DOHH2 (cell line): ENCODE results near the gene BCAP31.

Source experiments
- H3F3A ChIP-seq: fragments of 200-600 bp; sonication (generic), shearing (Covaris generic); 2 replicates; pipeline ENCODE4 v1.6.0; 2016; ENCODE audit warnings: antibody characterized with exemption, mild to moderate bottlenecking; ENCODE audit not compliant: control insufficient read depth, insufficient read depth
- H3K27ac ChIP-seq: fragments of 200-600 bp; sonication (generic); 2 replicates; pipeline ENCODE4 v1.5.1; 2014; ENCODE audit warnings: low read depth, mild to moderate bottlenecking, low read length, moderate library complexity
- H3K27me3 ChIP-seq: fragments of 200-600 bp; sonication (generic); 2 replicates; pipeline ENCODE4 v1.6.1; 2014; ENCODE audit warnings: mild to moderate bottlenecking, low read length, mixed read lengths; ENCODE audit not compliant: control insufficient read depth
- H3K36me3 ChIP-seq: fragments of 200-600 bp; sonication (generic); 2 replicates; pipeline ENCODE4 v1.6.1; 2014; ENCODE audit warnings: mild to moderate bottlenecking, low read length, moderate library complexity, mixed read lengths; ENCODE audit not compliant: control insufficient read depth
- H3K4me1 ChIP-seq: fragments of 200-600 bp; sonication (generic); 2 replicates; pipeline ENCODE4 v1.6.1; 2014; ENCODE audit warnings: mild to moderate bottlenecking, low read length, mixed read lengths; ENCODE audit not compliant: control insufficient read depth
- H3K4me2 ChIP-seq: fragments of 200-600 bp; sonication (generic); 2 replicates; pipeline ENCODE4 v1.6.0; 2014; ENCODE audit warnings: mild to moderate bottlenecking, low read length, moderate library complexity
- H3K4me3 ChIP-seq: fragments of 200-600 bp; sonication (generic); 2 replicates; pipeline ENCODE4 v1.5.1; 2014; ENCODE audit warnings: mild to moderate bottlenecking, low read length, mixed read lengths
- H3K79me2 ChIP-seq: fragments of 200-600 bp; sonication (generic); 2 replicates; pipeline ENCODE4 v1.6.1; 2014; ENCODE audit warnings: mild to moderate bottlenecking, low read length, mixed read lengths; ENCODE audit not compliant: control insufficient read depth
- H3K9me2 ChIP-seq: fragments of 200-600 bp; sonication (generic); replicated peaks from 2 replicates; pipeline ENCODE4 v1.6.1; 2014; ENCODE audit warnings: mild to moderate bottlenecking, low read length, mixed read lengths; ENCODE audit not compliant: control insufficient read depth
- H3K9me3 ChIP-seq: fragments of 200-600 bp; sonication (generic); 2 replicates; pipeline ENCODE4 v1.6.1; 2014; ENCODE audit warnings: antibody characterized with exemption, low read length, mixed read lengths; ENCODE audit not compliant: control insufficient read depth, insufficient read depth
- H4K20me1 ChIP-seq: fragments of 200-600 bp; sonication (generic); 2 replicates; pipeline ENCODE4 v1.6.0; 2014; ENCODE audit warnings: low read depth, mild to moderate bottlenecking, antibody characterized with exemption, low read length, moderate library complexity; ENCODE audit not compliant: control insufficient read depth, insufficient read depth
- CTCF ChIP-seq: fragments of 200-600 bp; sonication (generic); IDR thresholded peaks from one replicate; pipeline ENCODE4 v1.5.1; 2014; ENCODE audit warnings: antibody characterized with exemption, mild to moderate bottlenecking, low read depth, low read length; ENCODE audit not compliant: poor library complexity, severe bottlenecking
- EZH2phosphoT487 ChIP-seq: fragments of 200-600 bp; sonication (generic); IDR thresholded peaks from 2 replicates; pipeline ENCODE4 v1.6.1; 2017; ENCODE audit warnings: borderline replicate concordance, mild to moderate bottlenecking, antibody characterized with exemption, low read length, moderate library complexity, mixed read lengths

BCAP31 gene

GRCh38 chrX:153741446-153741845 lies 17.3 kb upstream of the BCAP31 start:
- TF ChIP-seq CTCF: no peak
- no peak for TF ChIP-seq EZH2phosphoT487
- Histone ChIP-seq H3K9me2 (no peaks in the 10 kb centered on the region), H3K4me1 (peaks cover 6% of the 10 kb centered on the region), H3K4me3 (no peak overlapping the region), H3K27me3 (no peaks in the 10 kb centered on the region), H3K4me2 (no peak overlapping the region), H4K20me1 (no peaks in the 10 kb centered on the region), H3F3A (no peaks in the 10 kb centered on the region), H3K79me2 (no peaks in the 10 kb centered on the region), H3K36me3 (no peaks in the 10 kb centered on the region), H3K27ac (no peak overlapping the region), H3K9me3 (no peaks in the 10 kb centered on the region)

- H3K4me1 ChIP-seq: peaks cover 6% of the 10 kb centered on the region
- no peak overlapping the region for H3K4me3 ChIP-seq
- no peaks in the 10 kb centered on the region for H3K27me3 ChIP-seq
- no peaks in the 10 kb centered on the region for H3K36me3 ChIP-seq
- no peaks in the 10 kb centered on the region for H3K79me2 ChIP-seq
- TF ChIP-seq CTCF (no peak), EZH2phosphoT487 (no peak)
- no peak overlapping the region for H3K27ac ChIP-seq
- H4K20me1 ChIP-seq: no peaks in the 10 kb centered on the region
- H3K4me2 ChIP-seq: no peak overlapping the region
- no peaks in the 10 kb centered on the region for H3K9me2 ChIP-seq
- H3K9me3 ChIP-seq: no peaks in the 10 kb centered on the region
- no peaks in the 10 kb centered on the region for H3F3A ChIP-seq
Observed at GRCh38 chrX:153740631-153741222, 16.5 kb upstream of the BCAP31 start.

DNA sequence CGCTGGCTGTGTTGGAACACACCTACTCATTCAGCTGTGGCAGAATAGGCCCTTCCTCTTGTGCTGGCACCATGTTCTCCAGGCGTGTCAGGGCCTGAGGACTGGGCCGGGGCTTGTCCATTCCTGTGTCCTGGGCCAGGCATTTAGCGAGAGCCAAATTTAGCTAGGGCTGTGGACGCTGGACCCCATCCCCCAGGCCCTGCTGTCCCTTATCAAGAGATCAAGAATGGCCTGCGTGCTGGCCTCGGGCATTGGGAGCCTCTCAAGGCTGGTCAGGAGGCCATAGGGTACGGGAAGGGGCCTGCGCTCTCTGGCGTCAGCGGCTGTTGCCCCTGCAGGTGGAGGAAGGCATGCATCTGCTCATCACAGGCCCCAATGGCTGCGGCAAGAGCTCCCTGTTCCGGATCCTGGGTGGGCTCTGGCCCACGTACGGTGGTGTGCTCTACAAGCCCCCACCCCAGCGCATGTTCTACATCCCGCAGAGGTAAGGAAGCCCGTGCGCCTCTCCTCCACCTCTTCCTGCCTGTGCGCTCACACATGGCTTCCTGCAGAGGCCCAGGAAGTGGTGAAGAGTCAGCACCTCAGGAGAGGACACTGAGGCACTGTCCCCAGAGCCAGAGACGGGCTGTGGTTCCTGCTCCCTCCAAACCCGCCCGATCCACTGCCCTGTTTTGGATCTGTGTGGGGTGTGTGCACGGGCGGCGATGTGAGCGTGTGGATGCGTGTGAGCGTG lies 15.7 kb upstream of the BCAP31 start:
- no peaks in the 10 kb centered on the region for H3F3A ChIP-seq
- H3K9me3 ChIP-seq: no peaks in the 10 kb centered on the region
- H3K4me1 ChIP-seq: peaks cover 14% of the 10 kb centered on the region
- no peaks in the 10 kb centered on the region for H3K36me3 ChIP-seq
- TF ChIP-seq CTCF (no peak), EZH2phosphoT487 (no peak)
- H3K4me3 ChIP-seq: no peak overlapping the region
- no peak overlapping the region for H3K27ac ChIP-seq
- no peak overlapping the region for H3K4me2 ChIP-seq
- no peaks in the 10 kb centered on the region for H4K20me1 ChIP-seq
- no peaks in the 10 kb centered on the region for H3K27me3 ChIP-seq
- no peaks in the 10 kb centered on the region for H3K9me2 ChIP-seq
- H3K79me2 ChIP-seq: no peaks in the 10 kb centered on the region
